Uterus (tissue), 4 donors: ENCODE data around the gene ADAD2. TPM values are rescaled to one million over a fixed set of nuclear protein-coding genes. Genes with fewer than 3 reads are reported as not detected.

Experiments
- DNase-seq, 2 donors: peaks; one replicate each; pipeline ENCODE4 v3.0.0-alpha.2; 2019 to 2020
- H3K27ac ChIP-seq, 2 donors: fragments of 200-600 bp; sonication (generic); 1 replicate in 1 of 2; 2 replicates in 1 of 2; pipeline ENCODE4 v1.5.1; 2016 to 2018
- H3K27me3 ChIP-seq, 2 donors: fragments of 200-600 bp; sonication (generic); one replicate each; pipeline ENCODE4 v1.5.1; 2018 to 2019; ENCODE audit warnings: control low read depth in 1 of 2
- H3K36me3 ChIP-seq, 2 donors: fragments of 200-600 bp; sonication (generic); one replicate each; pipeline ENCODE4 v1.5.1; 2019; ENCODE audit warnings: control low read depth in 1 of 2
- H3K4me1 ChIP-seq, 2 donors: fragments of 200-600 bp; sonication (generic); one replicate each; pipeline ENCODE4 v1.5.1; 2018 to 2019; ENCODE audit warnings: control low read depth in 1 of 2
- H3K4me3 ChIP-seq, 2 donors: fragments of 200-600 bp; sonication (generic); 1 replicate in 1 of 2; 2 replicates in 1 of 2; pipeline ENCODE4 v1.5.1; 2018 to 2019; ENCODE audit warnings: mild to moderate bottlenecking in 1 of 2
- H3K9me3 ChIP-seq, 2 donors: fragments of 200-600 bp; sonication (generic); one replicate each; pipeline ENCODE4 v1.5.1; 2019; ENCODE audit warnings: control low read depth in 1 of 2
- CTCF ChIP-seq, 4 experiments: fragments of 200-600 bp in 2 of 4; fragments of 450-650 bp in 2 of 4; sonication (generic) in 2 of 4; IDR thresholded peaks; one replicate each; pipeline ENCODE4 v1.5.1; 2016 to 2019; ENCODE audit warnings: antibody characterized with exemption in 4 of 4, mild to moderate bottlenecking in 2 of 4, moderate library complexity in 1 of 4
- POLR2A ChIP-seq, 2 donors: fragments of 450-650 bp; IDR thresholded peaks; one replicate each; pipeline ENCODE4 v1.6.1; 2016; ENCODE audit warnings: antibody characterized with exemption in 2 of 2, mild to moderate bottlenecking in 1 of 2, moderate library complexity in 1 of 2
- intact Hi-C: fragments of 100-400 bp; cut with DNase I; formaldehyde crosslinking; loops from one replicate; pipeline ENCODE4 v1.15.1; 2023; ENCODE audit warnings: low total_unique reads
- total RNA-seq, 4 donors: library from RNA; depleted of rRNA in 3 of 4; stranded (reverse); fragments of >200 nt in 3 of 4; gene quantifications; one replicate each; pipeline versions ENCODE4 v1.1.0 to v1.2.4, GENCODE V29; 2014 to 2023
- donor health status: DM: yes; HTN: yes; CAD: no.

ADAD2 gene
- total RNA-seq, 4 donors from 2014 or later, result 0.21 to 1.0 (median 0.88) TPM; not detected in 1

GRCh38 chr16:84232060-84232459 is 41.1 kb downstream of the ADAD2 start:
- DNase-seq, result no peak
- intact Hi-C loops, result no loop called here
- no peak overlapping the region for H3K27ac ChIP-seq
- H3K27me3 ChIP-seq, result no peaks in the 10 kb centered on the region
- no peaks in the 10 kb centered on the region for H3K36me3 ChIP-seq
- H3K4me1 ChIP-seq, result peaks cover 0 to 4% of the 10 kb centered on the region in 2 donors
- no peak overlapping the region for H3K4me3 ChIP-seq
- H3K9me3 ChIP-seq, result no peaks in the 10 kb centered on the region
- TF ChIP-seq CTCF (IDR thresholded peaks at IDR 0.05) (no peak), POLR2A (IDR thresholded peaks at IDR 0.05) (no peak)

- H3K4me1 ChIP-seq, result peaks cover 0 to 2% of the 10 kb centered on the region in 2 donors
- no peak overlapping the region for H3K4me3 ChIP-seq
- no peaks in the 10 kb centered on the region for H3K36me3 ChIP-seq
- H3K27me3 ChIP-seq, result no peaks in the 10 kb centered on the region
- H3K9me3 ChIP-seq, result no peaks in the 10 kb centered on the region
- no peak for DNase-seq
- H3K27ac ChIP-seq, result no peak overlapping the region
- no peak for TF ChIP-seq CTCF (IDR thresholded peaks at IDR 0.05)
- no peak for TF ChIP-seq POLR2A (IDR thresholded peaks at IDR 0.05)
- intact Hi-C loops, result no loop called here
These were observed 42.0 kb downstream of the ADAD2 start for GRCh38 chr16:84232969-84233368.

GRCh38 chr16:84233748-84234147 is 42.8 kb downstream of the ADAD2 start:
- peak overlapping the region; percentile 64 to 75 for H3K27ac ChIP-seq
- intact Hi-C loops, result no loop called here
- TF ChIP-seq POLR2A (IDR thresholded peaks at IDR 0.05) (no peak), CTCF (IDR thresholded peaks at IDR 0.05) (no peak)

GRCh38 chr16:84234321-84235241 is 43.6 kb downstream of the ADAD2 start:
- Histone ChIP-seq H3K4me3 (no peak overlapping the region), H3K9me3 (no peaks in the 10 kb centered on the region), H3K36me3 (no peaks in the 10 kb centered on the region), H3K27ac (peak overlapping the region; percentile 64 to 75), H3K4me1 (no peaks in the 10 kb centered on the region), H3K27me3 (no peaks in the 10 kb centered on the region)
- intact Hi-C loops, result no loop called here
- DNase-seq, result peak; percentile 32 to 50
- no peak for TF ChIP-seq POLR2A (IDR thresholded peaks at IDR 0.05)
- TF ChIP-seq CTCF (IDR thresholded peaks at IDR 0.05), result no peak

More at GRCh38 chr16:84233748-84234147, 42.8 kb downstream of the ADAD2 start:
- DNase-seq, result no peak
- no peaks in the 10 kb centered on the region for H3K9me3 ChIP-seq
- H3K36me3 ChIP-seq, result no peaks in the 10 kb centered on the region
- H3K27me3 ChIP-seq, result no peaks in the 10 kb centered on the region
- H3K4me1 ChIP-seq, result no peaks in the 10 kb centered on the region
- no peak overlapping the region for H3K4me3 ChIP-seq

GRCh38 chr16:84236671-84237070 is 45.7 kb downstream of the ADAD2 start:
- Histone ChIP-seq H3K36me3 (no peaks in the 10 kb centered on the region), H3K4me1 (no peaks in the 10 kb centered on the region), H3K9me3 (no peaks in the 10 kb centered on the region), H3K27me3 (no peaks in the 10 kb centered on the region), H3K27ac (no peak overlapping the region), H3K4me3 (no peak overlapping the region)
- intact Hi-C loops, result no loop called here
- no peak for TF ChIP-seq CTCF (IDR thresholded peaks at IDR 0.05)
- no peak for DNase-seq
